Aorta (tissue), 5 donors: ENCODE measurements around the gene RHOT1. TPM values are rescaled to one million over a fixed set of nuclear protein-coding genes. Genes with fewer than 3 reads are reported as not detected.

Experiments used
- ATAC-seq: fragments of 200-7000 bp; cut with Tn5 transposase; one replicate; pipeline ENCODE4 v1.9.1; 2022; ENCODE audit warnings: moderate library complexity; ENCODE audit not compliant: low FRiP score
- DNase-seq, 2 donors: peaks; one replicate each; pipeline ENCODE4 v3.0.0-alpha.2; 2020
- H3K27ac ChIP-seq, 2 donors: one replicate each; pipeline ENCODE4 v1.5.1; 2013; ENCODE audit warnings: low read length in 2 of 2, mild to moderate bottlenecking in 2 of 2, moderate library complexity in 2 of 2, control low read depth in 1 of 2, inconsistent platforms in 1 of 2, low read depth in 1 of 2
- H3K27me3 ChIP-seq, 2 donors: one replicate each; pipeline ENCODE4 v1.6.1; 2013; ENCODE audit warnings: control low read depth in 1 of 2, low read length in 1 of 2, mild to moderate bottlenecking in 1 of 2, moderate library complexity in 1 of 2; ENCODE audit not compliant: insufficient read depth in 2 of 2, control insufficient read depth in 1 of 2
- H3K36me3 ChIP-seq, 2 donors: one replicate each; pipeline ENCODE4 v1.6.1; 2013; ENCODE audit warnings: control low read depth in 1 of 2, low read length in 1 of 2, mild to moderate bottlenecking in 1 of 2; ENCODE audit not compliant: insufficient read depth in 2 of 2, control insufficient read depth in 1 of 2
- H3K4me1 ChIP-seq, 2 donors: one replicate each; pipeline ENCODE4 v1.6.1; 2013; ENCODE audit warnings: low read length in 2 of 2, control low read depth in 1 of 2, mild to moderate bottlenecking in 1 of 2, moderate library complexity in 1 of 2; ENCODE audit not compliant: insufficient read depth in 2 of 2, control insufficient read depth in 1 of 2
- H3K4me3 ChIP-seq, 2 donors: one replicate each; pipeline ENCODE4 v1.5.1; 2013; ENCODE audit warnings: low read length in 2 of 2, control low read depth in 1 of 2, mild to moderate bottlenecking in 1 of 2
- H3K9me3 ChIP-seq: one replicate; pipeline ENCODE4 v1.6.1; 2013; ENCODE audit warnings: mild to moderate bottlenecking, low read length; ENCODE audit not compliant: control insufficient read depth
- WGBS, 2 donors: extraction: QIAGEN DNeasy Blood & Tissue Kit; methylation state at CpG; one replicate each; pipeline ENCODE4 v1.1.7; 2013; 5-methylcytosine and 5-hydroxymethylcytosine counted together
- intact Hi-C, 2 donors: fragments of 100-400 bp; cut with DNase I; formaldehyde crosslinking; loops; one replicate each; pipeline versions ENCODE4 v1.14.2 to v1.15.0; 2022
- polyA plus RNA-seq, 2 donors: library from polyadenylated mRNA; stranded (reverse); fragments of 200-250 nt; gene quantifications; one replicate each; pipeline ENCODE4 v1.2.3, GENCODE V29; 2013
- total RNA-seq, 2 donors: library from RNA; stranded (reverse); fragmentation: NEBNext Ultra II Directional; extraction: Animal tissue kit (Norgen Biotek cat#: 25700); gene quantifications; one replicate each; pipeline ENCODE4 v1.2.1, GENCODE V29; 2021
- donor health status: healthy with polysubstance abuse.
- donor health status: Bipolar disorder and iron deficiency.
- donor health status: DM: no; HTN: no; CAD: no.
- donor health status: DM: no; HTN: no; CAD: no.
- donor health status: DM: yes; HTN: yes; CAD: no.

The RHOT1 gene
- total and polyA plus RNA-seq, 4 donors: 28.5 to 42.0 (median 37.5) TPM

GRCh38 chr17:32209608-32210007, 67.3 kb downstream of the RHOT1 start:
- ATAC-seq (no peak), DNase-seq (no peak)
- Histone ChIP-seq H3K9me3 (no peaks in the 10 kb centered on the region), H3K27me3 (no peaks in the 10 kb centered on the region), H3K36me3 (peaks cover 2 to 8% of the 10 kb centered on the region in 2 donors), H3K4me3 (no peak overlapping the region), H3K27ac (no peak overlapping the region), H3K4me1 (no peaks in the 10 kb centered on the region)
- intact Hi-C loops: no loop called here

DNA sequence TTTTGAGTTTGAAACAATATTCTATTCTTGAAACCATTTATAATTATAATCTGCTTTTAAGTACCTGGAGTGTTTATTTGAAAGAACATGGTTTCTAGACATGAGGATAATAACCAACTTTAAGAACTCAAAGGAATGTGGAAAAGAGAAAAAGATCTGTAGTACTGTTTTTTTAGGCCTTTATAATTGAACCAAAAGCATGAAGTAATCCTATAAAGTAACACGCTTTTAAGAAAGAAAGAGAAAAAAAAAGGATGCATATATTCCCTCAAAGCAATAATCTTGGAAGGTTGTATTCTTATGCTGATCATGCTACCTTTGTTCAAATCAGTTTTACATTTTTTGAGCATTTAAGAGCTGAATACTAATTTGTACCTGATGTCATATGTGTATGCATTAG, 69.4 kb downstream of the RHOT1 start:
- WGBS, 2 donors: 79 to 82% methylated on average over 1 of the region's 1 CpG
- no peak overlapping the region for H3K4me3 ChIP-seq
- H3K9me3 ChIP-seq: no peaks in the 10 kb centered on the region
- H3K36me3 ChIP-seq: peaks cover 2 to 8% of the 10 kb centered on the region in 2 donors
- H3K27me3 ChIP-seq: no peaks in the 10 kb centered on the region
- H3K27ac ChIP-seq: no peak overlapping the region
- no peaks in the 10 kb centered on the region for H3K4me1 ChIP-seq
- ATAC-seq (no peak), DNase-seq (no peak)
- intact Hi-C loops: no loop called here

DNA sequence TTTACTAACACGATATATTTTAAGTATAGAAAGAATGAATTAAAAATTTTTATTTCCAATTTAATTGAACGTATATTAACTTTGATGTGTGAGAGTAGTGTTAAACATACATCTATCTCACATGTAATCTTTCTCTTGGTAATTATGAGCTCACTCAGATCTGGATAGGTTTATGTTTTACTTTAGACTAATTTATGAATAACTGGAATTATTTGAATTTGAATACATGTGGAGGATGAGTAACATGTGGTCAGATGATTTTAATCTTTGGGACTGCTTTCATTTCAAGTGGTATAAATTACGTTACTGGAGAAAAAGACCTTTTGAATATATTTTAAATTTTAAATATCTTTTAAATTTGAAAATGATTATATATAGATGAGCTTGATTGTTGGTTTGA, 73.4 kb downstream of the RHOT1 start:
- Histone ChIP-seq H3K4me1 (no peaks in the 10 kb centered on the region), H3K4me3 (no peak overlapping the region), H3K36me3 (peaks cover 2 to 5% of the 10 kb centered on the region in 2 donors), H3K27me3 (no peaks in the 10 kb centered on the region), H3K27ac (no peak overlapping the region), H3K9me3 (no peaks in the 10 kb centered on the region)
- WGBS, 2 donors: 90 to 94% methylated on average over 3 of the region's 3 CpGs
- intact Hi-C loops: no loop called here
- DNase-seq (no peak), ATAC-seq (no peak)

GRCh38 chr17:32222621-32223020, 80.3 kb downstream of the RHOT1 start:
- no peaks in the 10 kb centered on the region for H3K4me1 ChIP-seq
- H3K4me3 ChIP-seq: no peak overlapping the region
- no peak for DNase-seq
- no peaks in the 10 kb centered on the region for H3K9me3 ChIP-seq
- intact Hi-C loops: no loop called here
- H3K27ac ChIP-seq: no peak overlapping the region
- 66 to 72% methylated on average over 3 of the region's 3 CpGs for WGBS, 2 donors
- no peaks in the 10 kb centered on the region for H3K27me3 ChIP-seq
- H3K36me3 ChIP-seq: no peaks in the 10 kb centered on the region
- no peak for ATAC-seq

DNA sequence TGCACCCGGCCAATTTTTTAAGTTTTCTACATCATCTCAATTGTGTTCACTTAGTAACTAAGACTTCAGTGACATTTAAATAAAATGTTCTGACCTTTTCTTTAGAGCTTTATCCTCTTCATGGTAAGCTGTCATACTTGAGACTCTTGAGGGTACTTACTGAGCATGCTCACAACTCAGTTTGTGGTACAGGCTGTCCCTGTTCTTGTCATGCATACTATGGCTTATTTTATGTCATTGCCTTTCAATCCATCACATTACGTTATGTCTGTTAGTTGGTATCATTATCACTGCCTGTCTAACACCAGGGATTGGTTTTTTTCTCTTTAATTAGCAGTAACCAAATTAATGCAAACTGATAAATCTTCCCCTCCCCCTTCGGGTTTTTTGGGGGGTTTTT, 81.4 kb downstream of the RHOT1 start:
- no peak overlapping the region for H3K4me3 ChIP-seq
- no peaks in the 10 kb centered on the region for H3K9me3 ChIP-seq
- H3K27ac ChIP-seq: no peak overlapping the region
- no peaks in the 10 kb centered on the region for H3K27me3 ChIP-seq
- DNase-seq (no peak), ATAC-seq (no peak)
- 90 to 96% methylated on average over 3 of the region's 3 CpGs for WGBS, 2 donors
- intact Hi-C loops: no loop called here
- no peaks in the 10 kb centered on the region for H3K36me3 ChIP-seq
- no peaks in the 10 kb centered on the region for H3K4me1 ChIP-seq

DNA sequence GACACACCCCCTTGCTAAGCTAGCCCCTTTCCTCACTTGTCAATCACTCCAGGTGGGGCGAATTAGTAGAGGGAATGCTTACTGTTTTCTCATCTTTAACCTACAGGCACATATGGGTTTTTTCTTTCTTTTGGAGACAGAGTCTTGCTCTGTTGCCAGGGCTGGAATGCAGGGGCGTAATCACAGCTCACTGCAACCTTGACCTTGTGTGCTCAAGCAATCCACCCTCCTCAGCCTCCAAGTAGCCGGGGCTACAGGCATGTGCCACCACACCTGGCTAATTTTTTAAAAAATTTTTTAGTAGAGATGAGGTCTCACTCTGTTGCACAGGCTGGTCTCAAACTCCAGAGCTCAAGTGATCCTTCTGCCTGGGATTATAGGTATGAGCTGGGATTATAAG, 84.6 kb downstream of the RHOT1 start:
- 86 to 87% methylated on average over 3 of the region's 3 CpGs for WGBS, 2 donors
- H3K4me3 ChIP-seq: no peak overlapping the region
- DNase-seq: no peak
- no peaks in the 10 kb centered on the region for H3K27me3 ChIP-seq
- no peak for ATAC-seq
- H3K9me3 ChIP-seq: no peaks in the 10 kb centered on the region
- H3K4me1 ChIP-seq: no peaks in the 10 kb centered on the region
- intact Hi-C loops: no loop called here
- H3K27ac ChIP-seq: no peak overlapping the region
- H3K36me3 ChIP-seq: no peaks in the 10 kb centered on the region

DNA sequence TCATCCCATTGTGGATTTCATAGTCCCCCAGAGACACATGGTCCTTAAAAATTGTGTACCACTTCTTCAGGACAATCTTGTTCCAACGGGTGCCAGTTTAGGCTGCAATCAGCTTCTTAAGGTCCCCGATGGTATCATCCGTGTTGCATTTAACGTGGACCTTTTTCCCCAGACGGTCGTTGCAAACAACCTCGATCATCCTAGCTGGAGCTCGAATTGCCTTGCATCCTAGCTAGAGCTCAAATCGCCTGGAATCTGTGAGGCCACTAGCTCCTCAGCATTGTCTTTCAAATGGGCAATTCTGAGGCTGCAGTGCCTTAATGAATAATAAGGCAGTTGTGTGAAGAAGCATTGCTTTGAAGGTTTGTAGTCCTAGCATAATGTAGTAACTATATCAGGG, 85.6 kb downstream of the RHOT1 start:
- H3K4me3 ChIP-seq: no peak overlapping the region
- DNase-seq: no peak
- 65 to 66% methylated on average over 9 of the region's 9 CpGs for WGBS, 2 donors
- H3K4me1 ChIP-seq: no peaks in the 10 kb centered on the region
- H3K27ac ChIP-seq: no peak overlapping the region
- H3K36me3 ChIP-seq: no peaks in the 10 kb centered on the region
- H3K9me3 ChIP-seq: no peaks in the 10 kb centered on the region
- H3K27me3 ChIP-seq: no peaks in the 10 kb centered on the region
- no peak for ATAC-seq
- intact Hi-C loops: no loop called here

- intact Hi-C loops: no loop called here
- Histone ChIP-seq H3K9me3 (no peaks in the 10 kb centered on the region), H3K36me3 (no peaks in the 10 kb centered on the region), H3K4me1 (no peaks in the 10 kb centered on the region), H3K4me3 (no peak overlapping the region), H3K27ac (no peak overlapping the region), H3K27me3 (no peaks in the 10 kb centered on the region)
- no peak for ATAC-seq
- 96 to 97% methylated on average over 2 of the region's 2 CpGs for WGBS, 2 donors
- no peak for DNase-seq
These were observed 93.3 kb downstream of the RHOT1 start for GRCh38 chr17:32235588-32235987.

- Histone ChIP-seq H3K4me1 (no peaks in the 10 kb centered on the region), H3K9me3 (no peaks in the 10 kb centered on the region), H3K36me3 (no peaks in the 10 kb centered on the region), H3K27ac (no peak overlapping the region), H3K4me3 (no peak overlapping the region), H3K27me3 (no peaks in the 10 kb centered on the region)
- WGBS, 2 donors: 79 to 84% methylated on average over 2 of the region's 2 CpGs
- ATAC-seq (no peak), DNase-seq (no peak)
- intact Hi-C loops: no loop called here
These were observed 97.2 kb downstream of the RHOT1 start for GRCh38 chr17:32239456-32239855.
